GM19397 (cell line): ENCODE results near the gene ANKRD10.
"Not testable (repeated sequence)": the region's sequence is repeated elsewhere in the genome, so short reads cannot be mapped to it uniquely, and the experiment has no call there.

Experiments
- ATAC-seq: cut with Tn5 transposase; IDR thresholded peaks from one replicate; pipeline ENCODE4 v1.9.1; 2021; ENCODE audit warnings: mild to moderate bottlenecking, moderate library complexity; ENCODE audit not compliant: unreplicated experiment

Gene ANKRD10

DNA sequence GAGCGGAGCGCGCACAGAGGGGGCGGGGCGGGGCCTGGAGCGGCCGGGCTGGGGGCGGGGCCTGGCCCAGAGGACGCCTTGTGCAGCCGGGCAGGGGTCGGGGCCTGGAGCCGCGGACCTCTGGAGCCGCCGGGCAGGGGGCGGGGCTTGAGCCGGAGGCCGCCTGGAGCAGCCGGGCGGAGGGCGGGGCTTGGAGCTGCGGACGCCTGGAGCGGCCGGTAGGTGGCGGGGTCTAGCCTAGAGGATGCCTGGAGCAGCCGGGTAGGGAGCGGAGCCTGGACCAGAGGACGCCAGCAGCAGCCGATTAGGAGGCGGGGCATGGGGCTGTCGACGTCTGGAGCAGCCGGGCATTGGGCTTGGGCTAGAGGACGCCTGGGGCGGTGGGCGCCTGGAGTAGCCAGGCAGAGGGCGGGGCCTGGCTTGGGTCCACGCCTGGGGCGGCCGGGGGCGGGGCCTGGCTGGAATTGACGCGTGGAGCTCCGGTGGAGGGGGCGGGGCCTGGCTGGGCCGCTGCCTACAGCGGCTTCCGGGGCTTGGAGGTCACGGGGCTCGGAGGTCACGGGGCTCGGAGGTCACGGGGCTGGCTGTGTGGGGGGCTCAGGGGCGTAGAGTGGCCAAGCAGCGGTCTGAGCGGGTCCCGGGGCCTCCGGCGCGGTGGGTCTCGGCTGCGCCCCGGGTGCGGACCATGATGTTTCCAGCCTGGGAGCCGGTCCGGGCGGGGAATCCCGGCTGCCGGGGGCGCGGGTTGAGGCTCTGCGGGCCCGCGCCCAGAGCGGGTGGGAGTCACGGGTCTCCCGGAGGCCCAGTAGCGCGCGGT lies at the start of gene ANKRD10:
Gene ANKRD10 (minus strand): TSS at position 13 of the 817 bp plus-strand sequence. CDS start 135 bp downstream, outside the sequence.
- ATAC-seq = peak; percentile 72

DNA sequence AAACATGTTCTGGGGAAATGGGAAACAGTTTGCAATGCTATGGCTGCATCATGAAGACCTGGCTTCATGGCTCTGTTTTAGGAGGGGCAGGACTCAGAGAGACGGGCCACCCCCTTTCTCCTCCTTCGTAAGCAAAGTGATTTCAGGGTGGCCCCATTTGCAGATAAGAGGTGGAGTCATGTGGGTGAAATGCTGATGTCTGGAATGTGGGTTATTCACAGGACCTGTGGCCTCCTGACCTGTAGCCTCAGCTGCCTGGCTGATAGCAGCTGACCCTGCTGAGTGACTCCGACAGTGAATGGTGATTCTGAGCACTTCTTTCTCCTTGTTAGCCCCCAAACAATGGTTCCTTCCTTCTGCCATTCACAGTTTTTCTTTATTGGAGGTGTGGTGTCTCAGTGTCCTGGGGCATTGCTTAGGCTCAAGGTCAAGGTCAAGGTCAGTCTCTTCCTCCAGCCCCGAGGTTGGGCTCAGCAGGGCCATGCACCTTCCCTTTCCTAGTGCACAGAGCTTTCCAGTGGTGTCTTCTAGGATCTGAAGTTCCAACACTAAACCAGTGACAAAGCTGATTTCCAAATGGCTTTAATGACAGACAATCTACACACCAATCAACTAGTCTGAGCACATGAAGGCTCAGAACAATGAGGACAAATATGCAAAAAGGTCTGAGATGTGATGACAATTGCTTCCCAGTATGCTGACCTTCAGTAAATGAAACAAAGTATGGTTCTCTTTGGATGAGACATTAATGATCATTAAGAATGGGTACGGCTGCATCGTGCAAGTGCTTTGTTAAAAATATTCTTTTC lies 49.6 kb upstream of the ANKRD10 start:
- ATAC-seq = no peak

DNA sequence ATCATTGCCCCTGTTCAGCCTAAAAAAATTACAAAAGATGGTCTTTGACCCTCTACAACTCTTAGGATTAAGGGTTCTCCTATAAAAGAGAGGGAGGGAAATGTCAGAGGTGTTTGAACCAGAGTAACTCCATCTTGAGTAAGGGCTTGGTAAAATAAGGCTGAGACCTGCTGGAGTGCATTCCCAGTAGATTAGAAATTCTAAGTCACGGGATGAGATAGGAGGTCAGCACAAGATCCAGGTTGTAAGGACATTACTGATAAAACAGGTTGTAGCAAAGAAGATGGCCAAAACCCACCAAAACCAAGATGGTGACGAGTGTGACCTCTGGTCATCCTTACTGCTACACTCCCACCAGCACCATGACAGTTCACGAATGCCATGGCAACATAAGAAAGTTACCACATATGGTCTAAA lies 48.7 kb upstream of the ANKRD10 start:
- no peak for ATAC-seq

DNA sequence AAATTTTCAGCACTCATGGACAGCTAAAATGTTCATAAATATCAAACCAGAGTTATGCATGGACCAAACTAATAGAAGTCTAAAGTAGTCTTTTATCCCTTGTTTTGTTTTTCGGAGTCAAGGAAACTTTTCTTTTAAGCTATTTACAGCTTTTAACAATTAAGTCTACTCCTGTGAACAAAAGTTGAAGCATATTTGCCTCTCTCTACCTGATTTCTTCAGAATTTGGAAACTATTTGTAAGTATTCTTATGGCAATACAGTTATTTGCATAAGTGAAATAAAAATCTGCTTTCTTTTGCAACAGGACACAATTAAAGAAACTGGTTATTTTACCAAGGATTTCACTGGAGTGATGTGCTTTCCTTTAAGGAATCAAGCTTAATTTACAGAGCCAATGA lies 47.1 kb upstream of the ANKRD10 start:
- ATAC-seq = no peak

DNA sequence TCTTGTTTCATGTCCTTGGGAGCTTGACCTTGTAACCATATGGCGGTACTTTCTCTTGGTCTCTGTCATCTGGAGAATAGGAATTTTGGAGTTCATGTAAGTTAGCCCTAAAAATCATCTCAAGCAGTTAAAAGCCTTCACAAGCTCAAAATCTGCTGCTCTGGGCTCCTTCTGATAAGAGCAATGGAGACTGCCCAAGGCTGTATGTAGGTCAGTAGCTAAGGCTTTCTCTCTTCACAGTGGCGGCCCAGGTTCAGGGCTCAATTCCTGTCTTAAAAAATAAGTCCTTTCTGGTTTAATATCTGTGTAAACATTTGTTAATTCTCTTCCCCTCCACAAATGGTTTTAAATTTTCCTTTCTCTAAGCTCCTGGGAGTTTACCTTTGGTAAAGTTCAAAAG lies 45.3 kb upstream of the ANKRD10 start:
- no peak for ATAC-seq

DNA sequence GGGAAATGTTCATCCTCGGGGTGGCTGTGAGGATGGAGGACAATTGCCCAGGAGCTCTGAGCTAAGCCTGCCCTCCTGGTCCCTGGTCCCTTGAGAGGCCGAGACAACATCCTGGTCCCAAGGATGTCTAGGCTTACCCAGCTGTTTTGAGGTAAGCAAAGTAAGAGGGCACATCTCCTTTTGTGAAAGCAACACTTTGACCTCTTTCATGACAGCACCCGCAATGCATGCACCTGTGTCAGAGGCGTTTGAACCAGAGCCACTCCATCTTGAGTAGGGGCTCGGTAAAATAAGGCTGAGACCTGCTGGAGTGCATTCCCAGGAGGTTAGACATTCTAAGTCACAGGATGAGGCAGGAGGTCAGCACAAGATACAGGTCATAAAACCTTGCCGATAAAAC lies 43.1 kb upstream of the ANKRD10 start:
- ATAC-seq = no peak

DNA sequence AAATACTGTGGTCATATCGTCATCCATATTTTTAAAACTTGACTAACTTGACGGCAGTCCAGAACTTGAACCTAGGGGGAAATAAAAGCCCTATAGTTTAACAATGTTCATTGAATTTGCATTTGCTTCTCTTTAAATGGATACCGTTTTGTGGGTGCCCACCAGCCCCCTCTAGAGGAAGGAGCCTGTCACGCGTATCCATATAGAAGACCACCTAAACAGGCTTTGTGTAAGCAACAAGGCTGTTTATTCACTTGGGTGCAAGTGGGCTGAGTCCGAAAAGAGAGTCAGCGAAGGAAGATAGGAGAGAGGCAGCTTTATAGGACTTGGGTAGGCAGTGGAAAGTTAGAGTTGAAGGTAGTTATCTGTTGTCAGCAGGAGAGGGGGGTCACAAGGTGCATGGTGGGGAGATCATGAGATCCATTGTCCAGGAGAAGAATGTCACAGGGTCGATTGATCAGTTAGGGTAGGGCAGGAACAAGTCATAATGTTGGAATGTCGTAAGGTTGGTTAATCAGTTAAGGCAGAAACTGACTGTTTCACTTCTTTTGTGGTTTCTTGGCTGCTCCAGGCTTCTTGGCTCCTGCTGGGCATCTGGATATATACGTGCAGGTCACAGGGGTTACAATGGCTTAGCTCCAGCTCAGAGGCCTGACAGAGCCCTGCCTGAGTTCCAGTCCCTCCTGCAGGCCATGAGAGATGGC lies 42.5 kb upstream of the ANKRD10 start:
- ATAC-seq = no peak

DNA sequence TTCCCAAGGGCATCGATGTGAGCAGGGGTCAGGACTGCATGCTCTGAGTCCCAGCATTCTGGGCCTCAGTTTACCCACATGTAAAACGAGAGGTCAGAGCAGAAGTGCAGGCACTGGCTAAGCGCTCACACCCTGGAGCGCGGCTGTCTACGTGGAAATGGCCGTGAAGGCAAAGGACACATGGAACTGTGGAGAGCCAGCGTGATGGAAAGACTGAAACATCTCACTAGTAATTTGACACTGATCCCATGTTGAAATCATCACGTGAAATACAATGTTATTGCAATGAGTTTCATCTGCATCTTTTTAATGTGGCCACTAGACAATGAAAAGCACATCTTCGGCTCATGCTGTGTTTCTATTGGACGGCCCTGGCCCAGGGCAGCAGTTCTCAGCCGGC lies 41.3 kb upstream of the ANKRD10 start:
- not testable (repeated sequence) for ATAC-seq

DNA sequence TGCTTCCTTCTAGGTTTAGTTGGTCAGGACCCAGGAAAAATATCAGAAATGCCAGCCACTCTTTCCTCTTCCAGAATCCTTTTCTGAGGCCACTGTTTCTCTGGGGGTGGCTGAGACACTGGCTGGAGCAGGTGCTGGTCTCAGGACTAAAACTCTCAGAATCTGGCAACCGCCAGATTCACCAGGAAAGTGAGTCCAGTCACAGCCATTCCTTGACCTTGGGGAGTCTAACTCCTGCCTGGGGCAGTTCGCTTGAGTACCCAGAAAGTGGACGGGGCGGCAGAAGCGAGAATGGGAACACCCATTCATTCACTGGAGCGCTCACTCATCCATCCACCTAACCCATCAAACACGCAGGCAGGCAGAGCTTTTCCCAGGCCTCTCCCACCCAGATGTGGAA lies 40.7 kb upstream of the ANKRD10 start:
- not testable (repeated sequence) for ATAC-seq

DNA sequence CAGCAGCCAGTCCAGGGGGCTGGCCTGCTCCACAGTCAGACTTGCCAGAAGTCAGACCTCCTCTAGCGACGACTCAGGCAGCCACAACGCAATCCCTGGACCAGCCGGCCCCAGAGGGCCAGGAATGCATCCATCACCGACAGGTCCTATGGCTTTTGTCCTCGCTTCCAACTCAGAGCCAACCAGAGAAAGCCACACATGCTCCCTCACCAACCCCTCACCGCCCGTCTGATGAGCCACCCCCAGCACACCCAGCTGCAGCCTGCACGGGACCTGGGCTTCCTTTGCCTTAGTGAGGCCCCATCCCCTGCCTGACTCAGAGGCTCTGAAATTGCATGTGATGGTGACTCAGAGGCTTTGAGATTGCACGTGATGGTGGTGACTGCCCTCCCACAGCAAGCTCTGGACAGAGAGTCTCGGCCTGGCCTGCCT lies 40.2 kb upstream of the ANKRD10 start:
- ATAC-seq = not testable (repeated sequence)

DNA sequence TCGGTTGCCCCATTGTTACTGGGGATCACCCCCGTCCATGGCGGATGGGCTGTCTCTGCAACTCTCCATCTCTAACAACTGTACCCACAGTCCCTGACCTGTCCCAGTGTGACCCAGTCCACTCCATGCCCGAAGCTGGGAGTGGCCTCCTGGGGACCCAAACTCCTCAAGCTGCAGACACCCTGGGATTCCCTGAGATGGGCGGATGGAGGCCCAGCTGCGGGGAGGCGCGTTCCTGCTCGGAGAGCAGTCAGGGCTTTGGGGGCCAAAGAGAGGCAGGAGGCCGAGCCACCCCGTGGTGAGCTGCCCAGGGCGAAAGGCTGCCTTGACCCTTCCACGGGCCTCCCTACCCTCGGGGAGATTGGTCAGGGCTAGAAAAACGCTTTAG lies 39.7 kb upstream of the ANKRD10 start:
- not testable (repeated sequence) for ATAC-seq

DNA sequence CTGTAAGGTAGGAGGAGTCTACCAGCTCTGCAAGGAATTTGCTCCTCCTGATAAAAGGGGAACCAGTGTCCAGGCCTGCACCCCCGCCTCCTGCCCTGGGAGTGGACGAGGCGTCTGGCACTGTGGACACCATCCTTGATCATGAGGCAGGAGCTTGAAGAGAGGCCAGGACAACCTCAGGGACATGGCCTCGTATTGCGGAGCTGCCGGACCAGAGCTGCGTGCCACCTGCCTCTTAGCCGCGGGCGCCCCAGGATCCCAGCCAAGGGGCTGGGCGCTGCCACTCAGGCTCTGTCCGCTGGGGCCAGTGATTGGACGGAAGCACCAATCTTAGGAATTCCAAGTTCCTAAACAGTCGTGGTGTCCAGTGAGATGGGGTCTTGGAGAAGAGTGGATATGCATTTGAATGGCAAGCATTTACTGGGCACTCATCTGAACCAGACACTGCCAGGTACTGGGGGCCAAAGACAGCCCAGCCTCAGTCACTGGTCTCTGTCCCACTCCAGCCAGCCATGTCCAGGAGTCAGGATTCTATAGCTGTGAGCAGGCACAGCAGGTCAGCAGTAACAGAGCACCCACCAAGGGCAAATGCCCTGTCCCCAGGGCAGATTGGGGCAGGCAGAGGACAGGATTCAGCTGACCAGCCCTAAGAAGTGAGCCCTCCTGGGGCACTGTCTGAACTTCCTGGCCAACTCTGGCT lies 39.1 kb upstream of the ANKRD10 start:
- ATAC-seq = no peak

DNA sequence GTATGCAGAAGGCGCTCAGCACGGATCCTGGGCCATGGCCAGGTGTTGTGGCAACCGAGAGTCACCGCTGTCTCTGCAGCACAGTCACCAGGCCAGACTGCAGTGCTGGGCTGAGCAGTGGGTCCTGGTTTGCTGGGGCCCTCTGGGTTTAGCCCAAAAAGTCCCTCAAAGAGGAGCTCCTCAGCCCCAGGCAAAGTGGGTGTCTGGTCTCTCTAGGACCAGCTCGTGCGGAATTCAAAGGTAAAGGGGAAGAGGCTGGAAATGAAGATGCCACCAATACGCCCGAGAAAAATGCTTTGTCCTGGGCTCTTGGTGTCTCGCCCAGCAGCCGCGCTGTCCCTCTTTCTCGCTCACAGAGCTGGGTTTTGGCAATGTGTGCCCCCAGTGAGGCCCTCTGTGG lies 38.5 kb upstream of the ANKRD10 start:
- ATAC-seq = no peak

DNA sequence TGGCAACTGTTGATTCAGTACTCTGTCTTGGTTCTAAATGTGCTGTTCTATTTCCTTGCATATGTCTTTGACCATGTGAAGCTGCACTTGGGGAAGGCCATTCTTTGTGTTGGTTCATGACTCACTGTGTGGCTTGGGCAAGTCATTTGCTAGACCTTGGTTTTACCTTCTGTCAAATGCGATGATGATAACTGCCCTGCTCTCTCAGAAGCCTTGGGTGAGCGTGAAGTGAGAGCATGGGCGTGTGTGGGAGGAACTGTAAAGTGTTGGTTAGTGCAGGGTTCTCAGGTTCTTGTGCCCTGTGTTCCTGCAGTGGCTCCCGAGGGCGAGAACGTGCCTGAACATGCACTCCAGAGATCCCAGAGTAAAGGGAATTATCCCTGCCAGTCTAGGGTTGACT lies 37.3 kb upstream of the ANKRD10 start:
- ATAC-seq = not testable (repeated sequence)

DNA sequence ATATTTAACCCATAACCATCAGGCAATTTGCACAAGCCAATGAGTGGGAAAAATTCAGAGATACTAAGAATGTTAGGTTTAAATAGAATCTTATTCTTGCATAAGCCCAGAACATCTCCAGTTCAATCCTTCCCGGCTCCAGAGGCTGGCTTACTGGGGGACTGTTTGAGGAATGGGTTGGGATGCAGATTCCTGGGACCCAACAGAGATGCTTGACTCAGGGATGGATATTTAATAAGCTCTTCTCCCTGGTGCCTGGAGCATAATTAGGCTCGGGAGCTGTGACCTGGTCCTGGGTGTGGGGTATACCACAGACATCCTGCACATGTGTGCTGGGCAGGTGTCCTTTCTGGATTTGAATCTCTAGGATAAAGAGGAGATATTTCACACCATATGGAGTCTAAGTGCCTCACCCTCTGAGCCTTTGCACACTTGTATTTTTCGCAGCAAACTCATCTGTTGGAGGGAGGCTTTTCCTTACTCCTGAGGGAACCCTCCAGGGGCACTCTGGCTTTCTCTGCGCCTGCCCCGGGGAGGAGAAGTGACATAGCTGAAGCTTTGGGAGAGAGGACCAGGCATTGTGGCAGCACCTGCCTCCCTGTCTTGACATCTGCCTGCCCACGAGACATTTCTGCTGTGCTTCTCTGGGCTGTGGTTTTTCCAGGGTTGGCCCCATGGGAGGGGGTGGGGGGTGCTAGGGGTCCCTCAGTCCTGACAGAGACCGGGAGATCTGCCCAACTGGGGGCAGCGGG lies 36.1 kb upstream of the ANKRD10 start:
- no peak for ATAC-seq

DNA sequence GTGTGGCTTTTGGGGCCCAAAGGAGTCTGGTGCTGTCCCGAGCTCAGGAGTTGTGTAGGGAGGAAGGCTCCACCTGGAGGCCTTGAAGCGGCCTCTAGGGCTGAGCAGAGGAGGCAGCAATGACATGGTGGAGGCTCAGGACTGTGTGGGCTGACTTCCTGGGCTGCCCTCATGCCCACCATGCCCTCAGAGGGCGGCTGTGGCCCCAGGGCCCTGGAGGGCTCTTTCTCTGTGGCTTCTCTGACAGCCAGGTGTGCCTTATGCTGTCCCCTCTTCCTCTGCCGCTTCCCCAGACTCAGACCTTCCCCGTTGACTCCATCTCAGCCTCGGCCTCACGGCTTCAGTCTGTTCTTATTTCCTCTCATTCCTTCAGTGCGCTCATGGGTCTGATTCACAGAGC lies 35.5 kb upstream of the ANKRD10 start:
- ATAC-seq = no peak

DNA sequence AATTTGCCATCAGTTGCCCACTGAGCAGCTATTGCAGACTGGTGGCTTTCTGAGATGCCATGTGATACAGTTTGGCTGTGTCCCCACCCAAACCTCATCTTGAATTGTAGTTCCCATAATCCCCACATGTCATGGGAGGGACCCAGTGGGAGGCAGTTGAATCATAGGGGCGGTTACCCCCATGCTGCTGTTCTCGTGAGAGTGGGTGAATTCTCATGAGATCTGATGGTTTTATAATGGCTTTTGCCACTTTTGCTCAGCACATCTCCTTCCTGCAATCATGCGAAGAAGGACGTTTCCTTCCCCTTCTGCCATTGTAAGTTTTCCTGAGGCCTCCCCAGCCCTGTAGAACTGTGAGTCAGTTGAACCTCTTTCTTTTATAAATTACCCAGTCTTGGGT lies 34.8 kb upstream of the ANKRD10 start:
- ATAC-seq = no peak

DNA sequence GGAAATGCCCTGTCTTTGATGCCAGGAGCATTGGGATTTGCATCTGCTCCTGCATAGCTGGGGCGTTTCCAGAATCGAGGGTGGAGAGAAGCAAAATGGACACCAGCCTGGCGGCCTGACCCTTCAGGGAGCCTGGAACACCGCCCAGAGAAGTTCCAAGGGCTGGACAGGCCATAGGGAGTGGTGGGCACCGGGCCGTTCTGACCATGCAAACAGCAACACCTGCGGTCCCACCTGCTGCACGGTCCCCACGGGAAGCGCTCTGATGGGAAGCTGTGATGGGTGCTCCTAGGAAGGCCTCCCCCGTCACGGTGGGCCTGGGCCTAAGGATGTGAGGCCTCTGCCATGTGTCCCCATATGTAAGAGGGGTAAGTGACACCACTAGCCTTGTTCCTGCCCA lies 34.2 kb upstream of the ANKRD10 start:
- ATAC-seq = no peak

DNA sequence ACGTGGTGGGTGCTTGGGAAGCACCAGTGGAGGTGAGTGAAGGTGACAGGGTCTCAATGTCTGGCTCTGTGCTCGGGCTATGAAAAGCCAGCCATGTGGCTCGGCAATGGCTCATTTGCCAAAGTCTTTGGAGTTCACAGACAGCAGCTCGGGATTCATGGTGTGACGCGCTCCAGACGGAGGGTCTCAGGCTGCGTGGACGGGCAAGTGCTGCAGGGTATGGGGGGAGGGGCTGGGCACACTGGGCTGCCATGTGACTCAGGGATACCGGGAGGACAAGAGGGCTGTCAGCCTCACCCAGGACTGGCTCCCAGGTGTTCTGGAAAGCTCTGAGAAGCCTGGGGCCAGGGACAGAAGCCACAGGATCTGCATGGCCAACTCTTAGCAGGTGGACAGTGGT lies 32.5 kb upstream of the ANKRD10 start:
- not testable (repeated sequence) for ATAC-seq

DNA sequence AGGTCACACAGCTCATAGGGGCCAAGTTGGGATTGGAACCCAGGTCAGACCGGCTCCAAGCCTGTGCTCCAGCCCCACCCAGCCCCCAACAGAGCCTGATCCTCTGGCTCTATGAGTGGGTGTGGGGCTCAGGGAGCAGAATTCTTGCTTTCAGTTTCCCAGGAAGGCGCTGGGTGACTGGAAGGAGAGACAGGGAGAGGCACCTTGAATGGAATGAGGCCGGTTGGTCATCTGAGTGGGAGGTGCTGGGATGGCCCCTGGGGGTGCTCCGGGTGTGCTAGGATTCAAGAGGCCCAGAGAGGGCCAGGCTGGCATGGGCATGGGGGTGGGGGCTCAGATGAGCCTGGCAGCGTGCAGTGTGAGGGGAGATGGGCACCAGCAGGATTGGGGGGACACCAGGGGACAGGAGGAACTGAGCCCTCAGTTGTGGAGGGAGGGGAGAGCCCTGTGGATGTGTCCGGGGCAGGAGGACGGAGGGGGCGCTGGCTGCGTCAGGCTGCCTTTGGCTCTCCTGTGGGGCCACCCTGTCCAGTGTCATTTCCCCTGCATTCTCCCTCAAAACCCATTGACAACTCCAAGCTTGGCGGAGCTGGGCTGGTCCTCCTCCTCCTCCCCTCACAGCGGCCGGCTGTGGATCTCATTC lies 31.2 kb upstream of the ANKRD10 start:
- no peak for ATAC-seq
